Endometrium (tissue), 2 donors: ENCODE data around the gene TMEM87A.
"Not testable (repeated sequence)": the region's sequence is repeated elsewhere in the genome, so short reads cannot be mapped to it uniquely, and the experiment has no call there.

Experiments
- FAIRE-seq: peaks from 2 replicates; lab custom pipeline; 2012; peaks lifted over from hg19 to GRCh38; lab: Jason Lieb, UNC
- donor health status: control.
- donor health status: control.

Gene TMEM87A

GRCh38 chr15:42272939-42273899 is at the start of gene TMEM87A, which contains the start of gene GANC:
TMEM87A (minus strand) TSS chr15:42273433; CDS start chr15:42273398, 35 bp downstream.
GANC (plus strand) TSS chr15:42273201; CDS start chr15:42274482, 1,281 bp downstream.
- FAIRE-seq, result peak; percentile 76

- FAIRE-seq, result no peak
Observed at GRCh38 chr15:42319206-42319605, 46.0 kb upstream of the TMEM87A start.

- not testable (repeated sequence) for FAIRE-seq
Observed at GRCh38 chr15:42316282-42316805, 43.1 kb upstream of the TMEM87A start.

GRCh38 chr15:42315521-42315920 is 42.3 kb upstream of the TMEM87A start:
- no peak for FAIRE-seq

- no peak for FAIRE-seq
Observed at GRCh38 chr15:42314818-42315217, 41.6 kb upstream of the TMEM87A start.

GRCh38 chr15:42313463-42313862 is 40.2 kb upstream of the TMEM87A start:
- no peak for FAIRE-seq

GRCh38 chr15:42306681-42307080 is 33.4 kb upstream of the TMEM87A start:
- no peak for FAIRE-seq

- not testable (repeated sequence) for FAIRE-seq
Observed at GRCh38 chr15:42301004-42301403, 27.8 kb upstream of the TMEM87A start.

- no peak for FAIRE-seq
Observed at GRCh38 chr15:42289166-42289565, 15.9 kb upstream of the TMEM87A start.

GRCh38 chr15:42287931-42288330 is 14.7 kb upstream of the TMEM87A start:
- no peak for FAIRE-seq

- no peak for FAIRE-seq
Observed at GRCh38 chr15:42286445-42287029, 13.3 kb upstream of the TMEM87A start.

- no peak for FAIRE-seq
Observed at GRCh38 chr15:42285034-42285433, 11.8 kb upstream of the TMEM87A start.

GRCh38 chr15:42284551-42284950 is 11.3 kb upstream of the TMEM87A start:
- FAIRE-seq, result no peak

GRCh38 chr15:42283671-42284070 is 10.4 kb upstream of the TMEM87A start:
- no peak for FAIRE-seq

GRCh38 chr15:42282926-42283325 is 9.7 kb upstream of the TMEM87A start:
- no peak for FAIRE-seq

GRCh38 chr15:42282344-42282743 is 9.1 kb upstream of the TMEM87A start:
- FAIRE-seq, result no peak

GRCh38 chr15:42279234-42279723 is 6.0 kb upstream of the TMEM87A start:
- no peak for FAIRE-seq

GRCh38 chr15:42276762-42277161 is 3.5 kb upstream of the TMEM87A start:
- no peak for FAIRE-seq

GRCh38 chr15:42275780-42276391 is 2.7 kb upstream of the TMEM87A start:
- FAIRE-seq, result no peak

- FAIRE-seq, result no peak
Observed at GRCh38 chr15:42274702-42274989, 1.4 kb upstream of the TMEM87A start.

GRCh38 chr15:42273900-42274701 is 868 bp upstream of the TMEM87A start:
- FAIRE-seq, result no peak

- FAIRE-seq, result no peak
Observed at GRCh38 chr15:42270996-42271395, 2.2 kb downstream of the TMEM87A start.
